GM13976 (cell line): ENCODE measurements around the gene RRP1.

Experiments used
- DNase-seq: peaks from one replicate; pipeline ENCODE4 v3.0.0; 2012; ENCODE audit warnings: low spot score
- in situ Hi-C: fragments of 300-500 bp; cut with MboI; formaldehyde crosslinking; loops from one replicate; pipeline ENCODE4 v1.12.0; 2022; ENCODE audit warnings: low sequenced_read_pairs, mixed read lengths, inconsistent platforms; ENCODE audit not compliant: unreplicated experiment
- TF ChIP-seq, protein P1 (sequence below): IDR thresholded peaks from 2 replicates; pipeline ENCODE4 v1.5.1; 2012; ENCODE audit warnings: borderline replicate concordance, mild to moderate bottlenecking; ENCODE audit not compliant: insufficient read depth; ENCODE audit errors: extremely low read depth, missing control alignments, control extremely low read depth

RRP1 gene

DNA sequence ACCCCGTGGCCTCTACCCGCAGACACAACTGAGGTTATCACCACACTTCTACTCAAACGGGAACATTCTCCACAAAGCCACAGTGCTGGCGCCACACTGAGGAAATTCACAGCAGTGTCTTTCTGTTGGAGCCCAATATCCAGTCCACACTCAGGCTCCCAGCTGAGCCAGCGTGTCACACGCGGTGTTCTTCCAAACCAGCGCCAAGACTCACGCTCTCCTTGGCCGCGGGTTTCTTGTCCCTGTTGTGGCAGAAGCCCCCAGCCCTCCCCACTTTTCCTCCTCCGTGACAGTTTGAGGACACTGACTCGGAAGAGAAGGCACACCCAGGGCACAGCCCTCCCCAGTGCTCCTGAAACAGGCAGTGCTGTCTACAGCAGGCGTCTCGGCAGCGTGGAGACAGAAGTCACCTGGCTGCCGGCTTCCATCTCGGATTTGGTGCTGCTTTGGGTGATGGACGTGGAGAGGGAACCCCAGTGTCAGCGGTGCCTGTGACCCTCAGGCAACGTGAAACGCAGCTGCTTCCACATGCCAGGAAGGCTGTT lies 40.3 kb downstream of the RRP1 start:
- no peak for DNase-seq
- in situ Hi-C loops: loop anchor here (25.0 kb wide), 1 partner anchor 633 kb away; the partner anchor contains the start of gene LRRC3
- TF ChIP-seq, protein P1, sequence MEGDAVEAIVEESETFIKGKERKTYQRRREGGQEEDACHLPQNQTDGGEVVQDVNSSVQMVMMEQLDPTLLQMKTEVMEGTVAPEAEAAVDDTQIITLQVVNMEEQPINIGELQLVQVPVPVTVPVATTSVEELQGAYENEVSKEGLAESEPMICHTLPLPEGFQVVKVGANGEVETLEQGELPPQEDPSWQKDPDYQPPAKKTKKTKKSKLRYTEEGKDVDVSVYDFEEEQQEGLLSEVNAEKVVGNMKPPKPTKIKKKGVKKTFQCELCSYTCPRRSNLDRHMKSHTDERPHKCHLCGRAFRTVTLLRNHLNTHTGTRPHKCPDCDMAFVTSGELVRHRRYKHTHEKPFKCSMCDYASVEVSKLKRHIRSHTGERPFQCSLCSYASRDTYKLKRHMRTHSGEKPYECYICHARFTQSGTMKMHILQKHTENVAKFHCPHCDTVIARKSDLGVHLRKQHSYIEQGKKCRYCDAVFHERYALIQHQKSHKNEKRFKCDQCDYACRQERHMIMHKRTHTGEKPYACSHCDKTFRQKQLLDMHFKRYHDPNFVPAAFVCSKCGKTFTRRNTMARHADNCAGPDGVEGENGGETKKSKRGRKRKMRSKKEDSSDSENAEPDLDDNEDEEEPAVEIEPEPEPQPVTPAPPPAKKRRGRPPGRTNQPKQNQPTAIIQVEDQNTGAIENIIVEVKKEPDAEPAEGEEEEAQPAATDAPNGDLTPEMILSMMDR: no peak

DNA sequence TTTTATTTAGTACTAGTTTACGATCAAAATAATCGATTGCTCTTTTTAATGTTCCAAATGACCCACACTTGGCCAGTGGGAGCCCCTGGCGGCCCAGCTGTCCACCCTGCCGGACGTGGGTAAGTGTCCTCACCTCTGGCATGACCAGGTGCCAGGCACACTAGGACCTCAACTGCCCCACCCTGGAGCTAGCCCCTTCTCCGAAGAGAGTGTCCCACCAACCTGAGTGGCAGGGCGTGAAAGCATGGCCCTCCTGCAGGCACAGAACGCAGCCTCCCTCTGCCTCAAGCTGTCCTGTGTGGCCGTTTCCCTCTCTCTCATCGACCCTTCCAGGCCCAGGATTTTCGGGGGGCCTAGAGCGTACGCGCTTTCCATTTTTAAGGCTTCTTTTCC lies 42.8 kb downstream of the RRP1 start:
- DNase-seq: no peak
- TF ChIP-seq, protein P1: no peak
- in situ Hi-C loops: loop anchor here (25.0 kb wide), 1 partner anchor 630 kb away; the partner anchor contains the start of gene LRRC3

DNA sequence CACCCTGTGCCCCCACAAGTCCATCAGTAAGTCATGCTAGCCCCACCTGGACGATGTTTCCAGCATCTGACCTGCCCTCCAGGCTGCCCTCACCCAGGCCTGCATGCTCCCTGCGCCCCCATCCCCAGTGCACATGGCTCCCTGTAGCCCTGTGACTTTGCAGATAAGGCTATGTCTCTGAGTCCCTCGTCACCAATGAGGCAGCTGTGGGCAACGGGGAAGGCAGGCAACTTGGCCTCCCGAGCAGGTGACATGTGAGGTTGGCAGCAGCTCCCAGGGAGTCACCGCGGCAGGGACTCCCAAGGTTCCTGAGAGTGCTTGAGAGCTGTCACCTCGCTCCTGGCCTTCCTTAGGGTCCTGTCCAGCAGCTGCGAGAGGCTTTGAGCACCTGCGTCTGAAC lies 43.3 kb downstream of the RRP1 start:
- no peak for DNase-seq
- in situ Hi-C loops: loop anchor here (25.0 kb wide), 1 partner anchor 630 kb away; the partner anchor contains the start of gene LRRC3
- TF ChIP-seq, protein P1: no peak

DNA sequence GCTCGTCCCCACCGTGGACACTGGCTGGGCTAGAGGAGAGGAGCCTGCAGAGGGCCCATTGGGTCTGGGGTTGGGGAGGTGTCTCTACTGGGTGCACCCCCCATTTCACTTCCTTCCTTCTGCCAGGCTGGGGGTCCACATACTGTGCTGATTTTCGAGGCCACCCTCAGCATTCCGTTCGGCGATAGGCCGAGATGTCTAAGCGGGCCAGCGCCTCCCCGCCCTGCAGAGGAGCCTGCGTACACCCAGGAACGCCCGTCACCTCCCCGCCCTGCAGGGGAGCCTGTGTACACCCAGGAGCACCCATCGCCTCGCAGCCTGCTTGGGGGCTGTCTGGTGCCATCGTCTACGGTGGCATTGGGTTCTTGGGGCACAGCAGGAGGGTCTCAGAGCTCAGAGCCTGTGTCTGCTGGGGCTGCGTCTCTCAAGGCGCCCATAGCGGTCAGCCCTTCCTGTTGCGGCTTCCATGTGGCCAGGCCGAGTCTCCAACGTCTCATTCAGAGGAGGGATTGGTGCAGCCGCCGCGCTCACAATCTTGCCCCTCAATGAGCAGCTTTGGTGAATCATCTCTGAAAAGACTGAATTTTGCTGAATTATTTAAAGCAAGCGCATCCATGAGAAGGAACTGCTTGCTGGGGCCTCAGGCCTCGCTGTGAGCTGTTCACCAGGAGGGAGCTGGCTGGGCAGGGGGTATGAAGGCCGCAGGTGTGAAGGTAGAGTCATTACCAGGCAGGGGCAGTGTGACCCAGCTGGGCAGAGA lies 44.9 kb downstream of the RRP1 start:
- in situ Hi-C loops: loop anchor here (25.0 kb wide), 1 partner anchor 628 kb away; the partner anchor contains the start of gene LRRC3
- TF ChIP-seq, protein P1: no peak
- no peak for DNase-seq

DNA sequence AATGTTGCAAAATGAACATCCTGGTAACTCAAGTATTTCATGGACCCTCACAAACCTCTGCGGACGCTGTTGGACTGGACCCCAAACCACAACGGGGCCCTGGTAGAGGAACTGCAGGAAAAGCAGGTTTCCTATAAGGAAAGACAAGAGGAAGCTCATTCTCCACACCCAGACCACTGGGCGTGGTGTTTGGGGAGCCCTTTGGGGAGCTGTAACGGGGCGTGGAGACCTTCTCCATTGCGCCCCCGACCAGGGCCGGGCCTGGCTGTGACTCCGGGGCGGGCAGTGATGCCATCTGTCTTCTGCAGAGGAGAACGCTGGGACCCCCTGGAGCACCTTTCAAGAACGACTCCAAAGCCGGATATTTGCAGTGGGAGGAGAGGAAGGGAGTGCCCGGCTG lies 45.7 kb downstream of the RRP1 start:
- TF ChIP-seq, protein P1: no peak
- in situ Hi-C loops: loop anchor here (25.0 kb wide), 1 partner anchor 627 kb away; the partner anchor contains the start of gene LRRC3
- no peak for DNase-seq

DNA sequence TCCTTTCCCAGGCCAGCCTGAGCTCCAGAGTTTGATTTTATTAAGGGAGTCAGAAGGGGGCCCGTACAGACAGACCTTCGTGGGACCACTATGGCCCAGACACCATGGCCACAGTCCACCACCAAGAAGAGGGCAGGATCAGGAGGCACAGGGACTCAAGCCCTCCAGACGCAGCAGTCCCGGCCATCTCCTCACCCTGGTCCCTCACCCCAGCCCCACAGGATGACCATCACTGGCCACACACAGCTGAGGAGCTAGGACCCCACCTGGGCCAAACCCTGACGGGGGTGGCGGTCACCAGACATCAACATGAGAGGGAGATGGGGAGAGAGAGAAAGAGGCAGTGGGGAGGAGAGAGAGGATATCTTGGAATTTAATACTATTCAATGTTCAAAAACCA lies 46.5 kb downstream of the RRP1 start:
- TF ChIP-seq, protein P1: no peak
- DNase-seq: no peak
- in situ Hi-C loops: loop anchor here (25.0 kb wide), 1 partner anchor 626 kb away; the partner anchor contains the start of gene LRRC3
